ENCODE data around the gene ATAT1. TPM values are rescaled to one million over a fixed set of nuclear protein-coding genes. Genes with fewer than 3 reads are reported as not detected.

ATAT1 gene
- total and polyA plus RNA-seq, 9 of the 15 experiments (the other 6 are each of a cell fraction or from before 2014, with no cell fraction given), result 0.65 to 5.8 (median 1.6) TPM

DNA sequence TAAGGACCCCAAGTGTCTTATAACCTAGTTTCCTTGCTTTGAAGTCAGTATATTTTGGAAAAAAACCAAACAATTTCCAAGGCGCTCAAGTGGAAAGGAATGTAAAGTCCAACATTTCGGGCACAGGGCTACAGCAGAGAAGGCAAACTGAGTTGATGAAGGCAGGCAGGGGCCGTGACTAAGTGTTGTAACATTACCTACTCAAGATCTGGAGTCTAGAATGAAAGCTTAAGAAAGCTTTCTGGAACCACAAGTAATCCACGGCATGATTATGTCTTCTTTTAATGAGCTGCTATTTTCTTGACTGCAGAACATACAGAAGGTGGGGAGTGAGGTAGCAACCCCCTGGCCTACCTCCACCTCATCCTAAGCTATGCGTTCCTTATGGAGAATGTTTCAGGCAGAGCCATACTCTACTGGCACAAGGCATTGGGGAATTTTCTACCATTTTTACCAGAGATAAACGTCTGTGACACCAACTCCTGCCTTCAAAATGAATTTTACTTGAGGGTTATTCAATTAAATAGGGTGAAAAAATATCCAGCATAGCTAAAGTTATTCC, 13.9 kb upstream of the ATAT1 start (continued):
- TF ChIP-seq SUPT5H (IDR thresholded peaks at IDR 0.05) (0 out of 2 replicates have a peak, but pooled peaks have one; percentile 23), ARID3A (IDR thresholded peaks at IDR 0.05; ENCODE audit: borderline replicate concordance, low read depth, low read length) (no peak), TAF15 (IDR thresholded peaks at IDR 0.05; ENCODE audit: low read depth, low read length) (no peak), SLC30A9 (CRISPR knock-in tag; IDR thresholded peaks at IDR 0.05) (no peak), ZNF830 (CRISPR knock-in tag; IDR thresholded peaks at IDR 0.05) (0 out of 2 replicates have a peak, but pooled peaks have one; percentile 64), CBX1 (IDR thresholded peaks at IDR 0.05; ENCODE audit: low read depth) (no peak), RAD21 (CRISPR knock-in tag; conservative IDR thresholded peaks at IDR 0.05 in 1 of 2, IDR thresholded peaks at IDR 0.05 in 1 of 2) (peak in 1 of 2 experiments; percentile 2; a peak in 1 of 4 replicates), CCAR2 (IDR thresholded peaks at IDR 0.05; ENCODE audit: low read depth, low read length) (no peak), POLR2AphosphoS2 (IDR thresholded peaks at IDR 0.05; ENCODE audit: low read length) (peak; percentile 12; the same call in 1 of the 2 replicates), ZNF639 (CRISPR knock-in tag; conservative IDR thresholded peaks at IDR 0.05 in 1 of 2, IDR thresholded peaks at IDR 0.05 in 1 of 2) (no peak), KDM5B (IDR thresholded peaks at IDR 0.05; ENCODE audit: insufficient replicate concordance, low read depth, low read length) (peak; percentile 60), RBFOX2 (IDR thresholded peaks at IDR 0.05; ENCODE audit: low read depth, low read length) (peak; percentile 42), POLR2A (conservative IDR thresholded peaks at IDR 0.05) (peak; percentile 34; the same call in 1 of the 2 replicates), MYNN (IDR thresholded peaks at IDR 0.05) (0 out of 2 replicates have a peak, but pooled peaks have one; percentile 13), MYNN (CRISPR knock-in tag; IDR thresholded peaks at IDR 0.05) (no peak), POLR2B (IDR thresholded peaks at IDR 0.05; ENCODE audit: low read depth, partially characterized antibody) (peak; percentile 49)
- TF ChIP-seq, protein P1, sequence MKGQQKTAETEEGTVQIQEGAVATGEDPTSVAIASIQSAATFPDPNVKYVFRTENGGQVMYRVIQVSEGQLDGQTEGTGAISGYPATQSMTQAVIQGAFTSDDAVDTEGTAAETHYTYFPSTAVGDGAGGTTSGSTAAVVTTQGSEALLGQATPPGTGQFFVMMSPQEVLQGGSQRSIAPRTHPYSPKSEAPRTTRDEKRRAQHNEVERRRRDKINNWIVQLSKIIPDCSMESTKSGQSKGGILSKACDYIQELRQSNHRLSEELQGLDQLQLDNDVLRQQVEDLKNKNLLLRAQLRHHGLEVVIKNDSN (CRISPR knock-in tag; IDR thresholded peaks at IDR 0.05), result no peak

Measured in K562 (cell line).